BLaER1 (cell line): ENCODE measurements around the gene RBM43.
"Not testable (repeated sequence)": the region's sequence is repeated elsewhere in the genome, so short reads cannot be mapped to it uniquely, and the experiment has no call there.

Experiments
- H3K27ac ChIP-seq: shearing (Covaris generic); formaldehyde crosslinking; 2 replicates; pipeline ENCODE4 v1.8.1; 2022
- H3K27me3 ChIP-seq: shearing (Covaris generic); formaldehyde crosslinking; 2 replicates; pipeline ENCODE4 v1.8.1; 2022
- H3K36me3 ChIP-seq: shearing (Covaris generic); formaldehyde crosslinking; 2 replicates; pipeline ENCODE4 v1.8.1; 2022
- H3K4me1 ChIP-seq: shearing (Covaris generic); formaldehyde crosslinking; 2 replicates; pipeline ENCODE4 v1.8.1; 2022
- H3K4me2 ChIP-seq: shearing (Covaris generic); formaldehyde crosslinking; 2 replicates; pipeline ENCODE4 v1.8.1; 2022
- H3K4me3 ChIP-seq: shearing (Covaris generic); formaldehyde crosslinking; 2 replicates; pipeline ENCODE4 v1.8.1; 2022
- H3K9ac ChIP-seq: shearing (Covaris generic); formaldehyde crosslinking; 2 replicates; pipeline ENCODE4 v1.8.1; 2022
- H3K9me3 ChIP-seq: shearing (Covaris generic); formaldehyde crosslinking; 2 replicates; pipeline ENCODE4 v1.8.1; 2022
- H4K20me1 ChIP-seq: shearing (Covaris generic); formaldehyde crosslinking; 2 replicates; pipeline ENCODE4 v1.8.1; 2022
- Cebpa-rat ChIP-seq: shearing (Covaris generic); IDR thresholded peaks from 2 replicates; pipeline ENCODE4 v1.8.1; 2022

RBM43 gene

DNA sequence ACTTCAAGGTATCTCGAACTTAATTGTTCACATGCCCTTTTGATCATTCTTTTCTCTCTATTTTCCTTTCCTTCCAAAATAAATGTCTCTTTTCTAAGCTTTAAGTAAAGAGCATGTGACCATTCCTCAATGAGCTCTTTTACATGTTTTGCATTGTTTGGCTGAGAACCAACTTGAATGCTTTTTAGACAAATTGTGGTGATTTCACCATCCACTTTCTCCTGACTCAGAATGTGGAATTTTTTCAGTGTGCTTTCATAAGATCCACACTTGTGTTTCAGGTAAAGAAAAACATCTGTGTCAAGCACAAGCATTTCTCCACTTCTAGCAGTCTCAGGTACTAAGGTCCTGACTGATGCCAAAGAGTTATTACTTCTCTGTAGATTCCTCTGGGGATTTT is 10.7 kb downstream of the RBM43 start:
- Histone ChIP-seq H3K4me3 (no peak overlapping the region), H3K4me1 (no peaks in the 10 kb centered on the region), H3K9ac (no peak overlapping the region), H3K9me3 (peaks cover 28% of the 10 kb centered on the region), H3K4me2 (no peak overlapping the region), H3K36me3 (peaks cover 31% of the 10 kb centered on the region), H3K27me3 (no peaks in the 10 kb centered on the region), H3K27ac (no peak overlapping the region), H4K20me1 (no peaks in the 10 kb centered on the region)
- no peak for TF ChIP-seq Cebpa-rat

DNA sequence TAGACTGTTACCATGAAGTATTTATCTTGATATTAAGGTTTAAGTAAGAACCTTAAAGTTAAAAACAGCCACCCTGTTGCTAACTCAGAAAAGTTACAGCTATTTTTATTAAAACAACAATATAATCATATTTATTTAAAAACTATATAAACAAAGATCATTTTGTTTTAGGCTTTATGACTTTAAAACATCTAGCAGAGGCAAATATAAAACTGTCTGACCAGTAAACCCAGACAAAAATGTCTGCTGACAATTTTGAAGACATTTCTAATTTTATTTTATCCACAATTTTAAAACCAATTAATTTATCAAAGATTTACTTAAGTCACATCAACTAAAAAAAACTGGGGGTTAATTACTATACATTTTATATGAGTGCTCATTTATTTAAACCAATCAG is 14.2 kb downstream of the RBM43 start:
- no peaks in the 10 kb centered on the region for H4K20me1 ChIP-seq
- no peak overlapping the region for H3K4me2 ChIP-seq
- H3K4me3 ChIP-seq, result no peak overlapping the region
- no peaks in the 10 kb centered on the region for H3K27me3 ChIP-seq
- H3K9ac ChIP-seq, result no peak overlapping the region
- H3K9me3 ChIP-seq, result peaks cover 28% of the 10 kb centered on the region
- H3K27ac ChIP-seq, result no peak overlapping the region
- H3K4me1 ChIP-seq, result no peaks in the 10 kb centered on the region
- no peak for TF ChIP-seq Cebpa-rat
- H3K36me3 ChIP-seq, result peaks cover 22% of the 10 kb centered on the region

DNA sequence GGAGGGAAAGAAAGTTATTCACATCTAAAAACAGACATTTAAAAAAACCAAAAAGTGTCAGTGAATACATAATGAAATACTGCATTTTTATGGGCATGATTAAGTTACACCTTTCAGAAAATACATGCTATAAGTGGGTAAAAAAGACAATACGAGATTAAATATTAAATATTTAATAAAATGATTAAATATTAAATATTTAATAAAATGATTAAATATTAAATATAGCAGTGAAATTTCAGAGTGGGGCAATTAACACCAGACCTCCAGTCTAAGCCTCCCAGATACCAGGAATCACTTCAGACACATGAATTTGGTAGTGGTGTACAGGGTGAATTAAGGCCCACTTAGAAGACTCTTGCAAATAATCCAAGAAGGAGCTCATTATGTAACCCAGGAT is 15.5 kb downstream of the RBM43 start:
- H3K9ac ChIP-seq, result no peak overlapping the region
- no peaks in the 10 kb centered on the region for H3K27me3 ChIP-seq
- H3K4me1 ChIP-seq, result no peaks in the 10 kb centered on the region
- no peak overlapping the region for H3K4me3 ChIP-seq
- TF ChIP-seq Cebpa-rat, result no peak
- H4K20me1 ChIP-seq, result no peaks in the 10 kb centered on the region
- no peak overlapping the region for H3K4me2 ChIP-seq
- H3K9me3 ChIP-seq, result peaks cover 28% of the 10 kb centered on the region
- peaks cover 20% of the 10 kb centered on the region for H3K36me3 ChIP-seq
- no peak overlapping the region for H3K27ac ChIP-seq

DNA sequence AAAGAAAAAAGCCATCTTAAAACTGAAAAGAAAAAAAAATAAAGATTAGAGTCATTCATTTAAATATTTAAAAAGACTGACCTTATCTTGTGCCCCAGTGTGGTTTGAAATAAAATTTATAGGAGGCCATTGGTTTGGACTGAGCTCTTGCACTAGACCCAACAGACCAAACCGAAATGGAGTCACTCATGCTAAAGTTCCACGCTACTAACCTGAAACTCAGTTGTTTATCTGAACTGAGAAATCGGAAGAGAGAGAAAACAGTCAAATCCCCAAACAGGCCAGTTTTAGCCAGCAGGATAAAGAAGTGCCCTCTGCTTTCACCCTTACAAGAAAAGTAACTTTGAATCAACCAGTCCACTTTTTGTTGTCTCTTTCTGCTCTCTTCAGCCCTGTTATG is 18.2 kb downstream of the RBM43 start:
- no peaks in the 10 kb centered on the region for H3K27me3 ChIP-seq
- no peak for TF ChIP-seq Cebpa-rat

DNA sequence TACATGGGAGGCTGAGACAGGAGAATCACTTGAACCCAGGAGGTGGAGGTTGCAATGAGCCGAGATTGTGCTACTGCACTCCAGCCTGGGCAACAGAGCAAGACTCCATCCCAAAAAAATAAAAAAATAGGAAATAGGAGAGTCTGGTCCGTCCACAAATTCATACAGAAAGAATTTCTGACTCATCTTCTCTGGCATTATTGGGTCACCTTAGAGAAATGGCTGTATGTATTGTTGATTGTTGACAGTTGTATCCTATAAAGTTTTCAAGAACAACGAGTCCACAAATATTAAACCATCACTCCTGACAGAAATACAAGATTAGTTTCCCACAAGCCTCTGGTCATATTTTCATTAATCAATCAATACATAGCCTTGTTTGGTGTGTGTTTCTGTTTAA is 20.4 kb downstream of the RBM43 start:
- Histone ChIP-seq H4K20me1 (no peaks in the 10 kb centered on the region), H3K27ac (no peak overlapping the region), H3K9ac (no peak overlapping the region), H3K4me2 (no peak overlapping the region), H3K9me3 (0 out of 2 replicates have a peak, but pooled peaks cover under 1% of the 10 kb centered on the region), H3K4me1 (no peaks in the 10 kb centered on the region), H3K27me3 (no peaks in the 10 kb centered on the region), H3K36me3 (no peaks in the 10 kb centered on the region), H3K4me3 (no peak overlapping the region)
- TF ChIP-seq Cebpa-rat, result no peak

More for the DNA sequence above, 18.2 kb downstream of the RBM43 start:
- Histone ChIP-seq H3K36me3 (peaks cover under 1% of the 10 kb centered on the region; the same call in 1 of the 2 replicates), H3K9ac (no peak overlapping the region), H4K20me1 (no peaks in the 10 kb centered on the region), H3K4me1 (no peaks in the 10 kb centered on the region), H3K9me3 (peaks cover 13% of the 10 kb centered on the region), H3K4me2 (no peak overlapping the region), H3K27ac (no peak overlapping the region), H3K4me3 (no peak overlapping the region)

DNA sequence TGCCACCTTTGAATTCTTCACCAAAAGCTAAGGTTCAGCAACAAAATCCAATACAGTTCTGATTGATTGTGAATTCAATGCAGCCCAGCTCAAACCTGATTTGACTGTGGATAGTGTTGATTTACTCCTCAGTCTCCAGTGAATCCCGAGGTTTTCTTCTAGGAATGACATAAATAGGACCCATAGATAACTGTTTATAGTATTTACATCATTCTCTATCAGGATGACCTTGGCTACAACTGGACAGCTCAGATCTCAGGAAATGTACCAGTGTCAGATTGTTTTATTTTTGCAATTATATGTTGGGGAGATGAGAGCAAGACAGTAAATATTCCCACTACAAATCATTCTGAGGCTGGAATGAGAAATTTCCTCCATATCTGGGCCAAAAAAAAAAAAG is 21.2 kb downstream of the RBM43 start:
- Histone ChIP-seq H3K9me3 (no peaks in the 10 kb centered on the region), H3K9ac (no peak overlapping the region), H4K20me1 (no peaks in the 10 kb centered on the region), H3K36me3 (no peaks in the 10 kb centered on the region), H3K4me1 (no peaks in the 10 kb centered on the region), H3K27ac (no peak overlapping the region), H3K27me3 (no peaks in the 10 kb centered on the region), H3K4me3 (no peak overlapping the region), H3K4me2 (no peak overlapping the region)
- TF ChIP-seq Cebpa-rat, result no peak

DNA sequence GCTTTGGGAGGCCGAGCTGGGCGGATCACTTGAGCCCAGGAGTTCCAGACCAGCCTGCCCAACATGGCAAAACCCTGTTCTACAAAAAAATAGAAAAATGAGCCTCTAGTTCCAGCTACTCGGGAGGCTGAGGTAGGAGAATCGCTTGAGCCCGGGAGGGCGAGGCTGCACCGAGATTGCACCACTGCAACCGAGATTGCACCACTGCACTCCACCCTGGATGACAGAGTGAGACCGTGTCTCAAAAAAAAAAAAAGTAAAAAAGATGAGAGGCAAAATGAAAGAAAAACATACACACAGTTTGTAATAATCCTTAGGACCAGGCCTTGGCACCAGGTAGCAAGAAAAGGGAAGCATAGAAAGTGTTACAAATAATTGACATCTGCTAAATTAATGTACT is 22.0 kb downstream of the RBM43 start:
- no peak for TF ChIP-seq Cebpa-rat
- no peaks in the 10 kb centered on the region for H3K27me3 ChIP-seq
- no peaks in the 10 kb centered on the region for H3K9me3 ChIP-seq
- H3K27ac ChIP-seq, result no peak overlapping the region
- H3K4me1 ChIP-seq, result no peaks in the 10 kb centered on the region
- H4K20me1 ChIP-seq, result no peaks in the 10 kb centered on the region
- H3K4me3 ChIP-seq, result no peak overlapping the region
- H3K4me2 ChIP-seq, result no peak overlapping the region
- H3K36me3 ChIP-seq, result no peaks in the 10 kb centered on the region
- H3K9ac ChIP-seq, result no peak overlapping the region

DNA sequence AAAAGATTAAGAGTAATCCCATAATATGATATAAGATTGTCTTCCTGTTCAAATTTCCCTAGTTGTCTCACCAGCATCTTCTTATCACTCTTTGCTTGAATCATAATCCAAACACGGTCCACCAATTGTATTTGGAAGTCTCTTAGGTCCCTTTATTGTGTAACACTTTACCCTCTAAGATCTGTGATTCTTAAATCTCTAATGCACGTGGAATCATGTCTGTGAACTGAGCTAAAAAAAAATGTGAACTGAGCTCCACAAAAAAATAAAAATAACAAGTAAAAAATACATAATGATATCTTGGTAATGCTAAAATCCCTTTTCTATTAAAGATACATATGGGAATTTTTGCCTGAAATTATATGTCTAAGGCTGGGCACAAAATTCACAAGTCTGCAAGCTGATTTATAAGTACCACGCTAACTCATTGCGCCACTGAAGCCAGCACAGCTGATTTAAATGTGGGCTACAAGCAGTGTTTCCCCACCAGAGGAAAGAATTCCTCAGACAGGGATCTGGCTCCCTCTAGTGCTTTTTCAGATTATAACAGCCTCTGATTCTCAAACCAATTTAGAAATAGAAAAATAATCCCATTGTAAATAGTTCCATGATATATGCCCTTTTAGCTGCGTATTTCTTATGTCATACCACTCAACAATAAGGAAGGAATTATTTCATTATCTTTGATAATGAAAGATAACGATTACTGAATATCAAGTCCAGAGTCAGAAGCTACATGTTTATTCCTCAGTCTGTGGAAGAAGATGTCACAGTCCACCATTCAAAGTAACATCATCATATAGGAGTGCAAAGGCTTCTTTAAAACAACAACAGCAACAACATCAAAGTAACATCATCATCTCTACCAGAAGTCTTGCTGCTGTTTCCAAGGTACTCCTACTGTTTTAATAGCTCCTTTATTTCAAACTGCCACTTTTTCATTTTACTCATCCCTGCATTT is 22.9 kb downstream of the RBM43 start:
- no peaks in the 10 kb centered on the region for H3K9me3 ChIP-seq
- no peak overlapping the region for H3K4me3 ChIP-seq
- TF ChIP-seq Cebpa-rat, result no peak
- no peaks in the 10 kb centered on the region for H3K4me1 ChIP-seq
- H3K27ac ChIP-seq, result no peak overlapping the region
- no peaks in the 10 kb centered on the region for H4K20me1 ChIP-seq
- H3K36me3 ChIP-seq, result no peaks in the 10 kb centered on the region
- no peak overlapping the region for H3K9ac ChIP-seq
- no peaks in the 10 kb centered on the region for H3K27me3 ChIP-seq
- no peak overlapping the region for H3K4me2 ChIP-seq

DNA sequence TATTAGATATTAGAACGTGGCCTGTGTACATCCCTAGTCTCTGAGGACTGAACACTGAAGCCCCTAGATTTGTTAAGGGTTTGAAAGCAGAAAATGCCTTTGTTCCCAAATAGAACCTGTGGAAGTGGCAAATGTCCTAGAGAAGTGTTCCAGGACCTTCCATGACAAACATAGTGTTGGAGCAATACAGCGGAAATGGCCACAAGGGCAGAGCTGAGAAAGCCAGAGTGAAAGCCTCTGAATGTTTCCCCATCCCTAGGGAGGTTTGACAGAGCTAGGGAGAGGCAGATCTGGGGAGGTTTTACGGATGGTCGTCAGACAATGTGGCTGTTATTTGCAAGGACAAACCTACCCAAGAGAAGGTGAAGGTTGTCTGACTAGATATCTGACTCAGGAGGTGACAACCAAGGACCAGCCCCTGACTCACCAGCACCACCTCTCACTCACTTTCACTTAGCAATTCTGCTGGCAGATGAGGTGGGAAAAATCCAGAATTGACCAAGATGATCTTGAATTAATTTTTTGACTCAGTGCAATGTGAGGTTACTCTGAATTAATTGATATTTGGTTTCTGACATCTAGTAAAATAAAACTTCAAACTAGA is 24.1 kb downstream of the RBM43 start:
- Histone ChIP-seq H3K9ac (no peak overlapping the region), H3K9me3 (no peaks in the 10 kb centered on the region), H3K27me3 (no peaks in the 10 kb centered on the region), H3K4me3 (no peak overlapping the region), H3K27ac (no peak overlapping the region), H3K36me3 (no peaks in the 10 kb centered on the region), H3K4me1 (no peaks in the 10 kb centered on the region), H4K20me1 (no peaks in the 10 kb centered on the region), H3K4me2 (no peak overlapping the region)
- no peak for TF ChIP-seq Cebpa-rat

DNA sequence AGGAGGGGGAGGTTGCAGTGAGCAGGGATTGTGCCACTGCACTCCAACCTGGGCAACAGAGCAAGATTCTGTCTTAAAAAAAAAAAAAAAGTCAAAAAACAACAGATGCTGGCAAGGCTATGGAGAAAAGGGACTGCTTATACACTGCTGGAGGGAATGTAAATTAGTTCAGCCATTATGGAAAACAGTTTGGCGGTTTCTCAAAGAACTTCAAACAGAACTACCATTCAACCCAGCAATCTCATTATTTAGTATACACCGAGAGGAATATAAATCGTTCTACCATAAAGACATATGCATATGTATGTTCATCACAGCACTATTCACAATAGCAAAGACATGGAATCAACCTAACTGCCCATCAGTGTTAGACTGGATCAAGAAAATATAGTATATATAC is 27.9 kb downstream of the RBM43 start:
- H3K9me3 ChIP-seq, H4K20me1 ChIP-seq, H3K4me1 ChIP-seq, H3K4me2 ChIP-seq, H3K36me3 ChIP-seq, H3K4me3 ChIP-seq, H3K27me3 ChIP-seq, H3K27ac ChIP-seq, H3K9ac ChIP-seq: not testable (repeated sequence)

DNA sequence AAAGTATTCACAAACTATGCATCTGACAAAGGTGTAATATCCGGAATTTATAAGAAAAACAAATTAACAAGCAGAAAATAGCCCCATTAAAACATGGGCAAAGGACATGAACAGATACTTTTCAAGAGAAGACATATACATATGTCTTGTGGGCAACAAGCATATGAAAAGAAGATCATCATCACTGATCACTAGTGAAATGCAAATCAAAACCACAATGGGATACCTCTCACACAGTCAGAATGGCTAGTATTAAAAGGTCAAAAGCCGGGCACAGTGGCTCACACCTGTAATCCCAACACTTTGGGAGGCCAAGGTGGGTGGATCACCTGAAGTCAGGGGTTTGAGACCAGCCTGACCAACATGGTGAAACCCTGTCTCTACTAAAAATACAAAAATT is 28.4 kb downstream of the RBM43 start:
- not testable (repeated sequence) for H3K4me2 ChIP-seq, H3K27ac ChIP-seq, H3K4me3 ChIP-seq, H3K4me1 ChIP-seq, H3K27me3 ChIP-seq, H3K9ac ChIP-seq, H3K9me3 ChIP-seq, H4K20me1 ChIP-seq, H3K36me3 ChIP-seq
